NCI-H2107 (cell line): ENCODE data around the gene ADAM11.
A peak's percentile ranks its signal among the peaks of the same experiment; 100 is the strongest.

Source experiments
- DNase-seq: peaks from one replicate; lab custom pipeline; 2025; lab: John Stamatoyannopoulos, UW

Gene ADAM11

GRCh38 chr17:44757045-44757917 is 1.5 kb upstream of the ADAM11 start:
- no peak for DNase-seq

GRCh38 chr17:44757918-44758413 is 822 bp upstream of the ADAM11 start:
- DNase-seq = no peak

GRCh38 chr17:44759086-44759915 is 513 bp downstream of the ADAM11 start:
- no peak for DNase-seq

GRCh38 chr17:44759916-44760243 is 1.1 kb downstream of the ADAM11 start:
- no peak for DNase-seq

GRCh38 chr17:44760474-44761308 is 1.9 kb downstream of the ADAM11 start:
- DNase-seq = no peak

GRCh38 chr17:44761932-44762810 is 3.4 kb downstream of the ADAM11 start:
- DNase-seq = no peak

GRCh38 chr17:44763170-44763569 is 4.4 kb downstream of the ADAM11 start:
- no peak for DNase-seq

GRCh38 chr17:44765965-44766364 is 7.2 kb downstream of the ADAM11 start:
- DNase-seq = no peak

- no peak for DNase-seq
Measured at GRCh38 chr17:44766409-44767038, 7.7 kb downstream of the ADAM11 start.

GRCh38 chr17:44767493-44767892 is 8.7 kb downstream of the ADAM11 start:
- DNase-seq = no peak

- DNase-seq = no peak
Measured at GRCh38 chr17:44768505-44769142, 9.8 kb downstream of the ADAM11 start.

GRCh38 chr17:44769230-44769629 is 10.4 kb downstream of the ADAM11 start:
- no peak for DNase-seq

- DNase-seq = no peak
Measured at GRCh38 chr17:44769647-44770084, 10.9 kb downstream of the ADAM11 start.

GRCh38 chr17:44770166-44770925 is 11.6 kb downstream of the ADAM11 start:
- DNase-seq = no peak

- no peak for DNase-seq
Measured at GRCh38 chr17:44772308-44773045, 13.7 kb downstream of the ADAM11 start.

- no peak for DNase-seq
Measured at GRCh38 chr17:44773140-44773539, 14.4 kb downstream of the ADAM11 start.

GRCh38 chr17:44774271-44775135 is 15.7 kb downstream of the ADAM11 start:
- DNase-seq = peak; percentile 81
